Nephron (organoid): ENCODE data around the gene IL12RB1.

ENCODE experiments used
- H3K27ac Mint-ChIP-seq, 3 experiments: 2 replicates each; pipeline ENCODE4 v1.8.0; 2020; ENCODE audit warnings: mixed read lengths in 3 of 3, mild to moderate bottlenecking in 2 of 3, moderate library complexity in 1 of 3
- H3K27me3 Mint-ChIP-seq: 2 replicates; pipeline ENCODE4 v1.8.0; 2021; ENCODE audit warnings: low read depth, mild to moderate bottlenecking, moderate library complexity, mixed read lengths
- H3K36me3 Mint-ChIP-seq: 2 replicates; pipeline ENCODE4 v1.8.0; 2020; ENCODE audit warnings: low read depth, mixed read lengths
- H3K4me1 Mint-ChIP-seq: 2 replicates; pipeline ENCODE4 v1.8.0; 2020; ENCODE audit warnings: mixed read lengths
- H3K4me3 Mint-ChIP-seq, 3 experiments: 2 replicates each; pipeline ENCODE4 v1.8.0; 2020; ENCODE audit warnings: mild to moderate bottlenecking in 3 of 3, mixed read lengths in 3 of 3, moderate library complexity in 2 of 3
- H3K9me3 Mint-ChIP-seq: 2 replicates; pipeline ENCODE4 v1.8.0; 2020; ENCODE audit warnings: mixed read lengths
- CTCF ChIP-seq, 3 experiments: fragments of 200-600 bp; sonication (generic); IDR thresholded peaks; one replicate each; pipeline ENCODE4 v1.5.0; 2021; ENCODE audit warnings: antibody characterized with exemption in 3 of 3; ENCODE audit not compliant: unreplicated experiment in 3 of 3

The IL12RB1 gene

GRCh38 chr19:18086590-18087138 lies at the start of gene IL12RB1:
Gene IL12RB1 (minus strand): TSS chr19:18086934. CDS start chr19:18086823, 111 bp downstream.
- Mint-ChIP-seq H3K4me1 (no peaks in the 10 kb centered on the region), H3K27ac (no peak within 1 kb of the TSS), H3K9me3 (no peaks in the 10 kb centered on the region), H3K36me3 (no peaks in the 10 kb centered on the region), H3K4me3 (no peak within 1 kb of the TSS), H3K27me3 (peaks cover 31% of the 10 kb centered on the region)
- TF ChIP-seq CTCF (IDR thresholded peaks at IDR 0.05; ENCODE audit: unreplicated experiment in 3 of 3) = no peak

GRCh38 chr19:18135712-18136584 lies 49.2 kb upstream of the IL12RB1 start:
- H3K4me3 Mint-ChIP-seq = no peak overlapping the region
- H3K27ac Mint-ChIP-seq = peak overlapping the region; percentile 86 to 97 (median 92)
- H3K4me1 Mint-ChIP-seq = no peaks in the 10 kb centered on the region
- H3K27me3 Mint-ChIP-seq = no peaks in the 10 kb centered on the region
- no peaks in the 10 kb centered on the region for H3K9me3 Mint-ChIP-seq
- peaks cover 31% of the 10 kb centered on the region for H3K36me3 Mint-ChIP-seq
- no peak for TF ChIP-seq CTCF (IDR thresholded peaks at IDR 0.05; ENCODE audit: unreplicated experiment in 3 of 3)

GRCh38 chr19:18131841-18132596 lies 45.3 kb upstream of the IL12RB1 start:
- no peaks in the 10 kb centered on the region for H3K27me3 Mint-ChIP-seq
- H3K9me3 Mint-ChIP-seq = no peaks in the 10 kb centered on the region
- H3K4me1 Mint-ChIP-seq = no peaks in the 10 kb centered on the region
- no peak overlapping the region for H3K27ac Mint-ChIP-seq
- H3K36me3 Mint-ChIP-seq = peaks cover 32% of the 10 kb centered on the region
- TF ChIP-seq CTCF (IDR thresholded peaks at IDR 0.05; ENCODE audit: unreplicated experiment in 3 of 3) = no peak
- H3K4me3 Mint-ChIP-seq = no peak overlapping the region

- Mint-ChIP-seq H3K4me3 (no peak overlapping the region), H3K27ac (no peak overlapping the region), H3K36me3 (peaks cover 35% of the 10 kb centered on the region), H3K27me3 (no peaks in the 10 kb centered on the region), H3K9me3 (no peaks in the 10 kb centered on the region), H3K4me1 (no peaks in the 10 kb centered on the region)
- no peak for TF ChIP-seq CTCF (IDR thresholded peaks at IDR 0.05; ENCODE audit: unreplicated experiment in 3 of 3)
Observed at GRCh38 chr19:18130523-18131242, 43.9 kb upstream of the IL12RB1 start.

- H3K27me3 Mint-ChIP-seq = no peaks in the 10 kb centered on the region
- H3K4me3 Mint-ChIP-seq = no peak overlapping the region
- H3K36me3 Mint-ChIP-seq = peaks cover 38% of the 10 kb centered on the region
- H3K27ac Mint-ChIP-seq = no peak overlapping the region
- no peaks in the 10 kb centered on the region for H3K9me3 Mint-ChIP-seq
- TF ChIP-seq CTCF (IDR thresholded peaks at IDR 0.05; ENCODE audit: unreplicated experiment in 3 of 3) = no peak
- H3K4me1 Mint-ChIP-seq = no peaks in the 10 kb centered on the region
Observed at GRCh38 chr19:18128805-18129204, 42.1 kb upstream of the IL12RB1 start.
